HEK293 (cell line): ENCODE results near the gene FAM168B.

Source experiments
- CTCF ChIA-PET: fragments of 350-600 bp; formaldehyde crosslinking; extraction: SDS; loops from one replicate; lab custom pipeline; 2021; ENCODE audit warnings: antibody characterized with exemption; lab: Yijun Ruan, JAX
- POLR2A ChIA-PET: fragments of 300-600 bp; formaldehyde crosslinking; extraction: SDS; loops from one replicate; lab custom pipeline; 2020; ENCODE audit warnings: antibody characterized with exemption, inconsistent platforms; lab: Yijun Ruan, JAX
- H3K27ac ChIP-seq: fragments of 200-500 bp; sonication (Bioruptor generic); 2 replicates; pipeline ENCODE4 v1.5.1; 2014; ENCODE audit warnings: low read depth, low read length, control low read depth, inconsistent platforms; ENCODE audit errors: extremely low read depth
- H3K36me3 ChIP-seq, 2 experiments: fragments of 200-500 bp in 1 of 2; sonication (Bioruptor generic) in 1 of 2; 1 replicate in 1 of 2; 2 replicates in 1 of 2; pipeline ENCODE4 v1.5.1; 2014 to 2017; ENCODE audit warnings: inconsistent platforms in 2 of 2, low read length in 2 of 2; ENCODE audit not compliant: control insufficient read depth in 2 of 2, insufficient read depth in 1 of 2
- H3K4me1 ChIP-seq: fragments of 200-500 bp; sonication (Bioruptor generic); 2 replicates; pipeline ENCODE4 v1.5.1; 2014; ENCODE audit warnings: mild to moderate bottlenecking, low read length, inconsistent platforms; ENCODE audit not compliant: control insufficient read depth, insufficient read depth
- H3K4me3 ChIP-seq: 2 replicates; pipeline ENCODE4 v1.5.1; 2011; ENCODE audit warnings: low read depth, mild to moderate bottlenecking, control low read depth, low read length, moderate library complexity
- H3K9me3 ChIP-seq: fragments of 200-500 bp; sonication (Bioruptor generic); 2 replicates; pipeline ENCODE4 v1.5.1; 2014; ENCODE audit warnings: low read depth, low read length, inconsistent platforms; ENCODE audit not compliant: control insufficient read depth, insufficient read depth
- BCL11B ChIP-seq: fragments of 450-650 bp; formaldehyde crosslinking; IDR thresholded peaks from 2 replicates; pipeline ENCODE4 v1.5.1; 2016; ENCODE audit warnings: low read depth, missing biosample characterization, missing genetic modification characterization
- IKZF3 ChIP-seq: fragments of 450-650 bp; IDR thresholded peaks from 2 replicates; pipeline ENCODE4 v1.5.0; 2018; ENCODE audit warnings: missing biosample characterization, mild to moderate bottlenecking, missing genetic modification characterization, moderate library complexity
- MEIS1 ChIP-seq: sonication (generic); formaldehyde crosslinking; IDR thresholded peaks from 2 replicates; pipeline ENCODE4 v1.8.1; 2022; ENCODE audit warnings: missing genetic modification reagents, mild to moderate bottlenecking, borderline replicate concordance
- ZBTB20 ChIP-seq: fragments of 450-650 bp; formaldehyde crosslinking; IDR thresholded peaks from 2 replicates; pipeline ENCODE4 v1.5.1; 2016; ENCODE audit warnings: missing biosample characterization, missing genetic modification characterization
- ZNF146 ChIP-seq: fragments of 450-650 bp; formaldehyde crosslinking; IDR thresholded peaks from 2 replicates; pipeline ENCODE4 v1.5.1; 2016; ENCODE audit warnings: missing biosample characterization, missing genetic modification characterization
- ZNF16 ChIP-seq: fragments of 450-650 bp; formaldehyde crosslinking; IDR thresholded peaks from 2 replicates; pipeline ENCODE4 v1.5.1; 2016; ENCODE audit warnings: low read depth, missing biosample characterization, missing genetic modification characterization
- ZNF175 ChIP-seq: fragments of 450-650 bp; formaldehyde crosslinking; IDR thresholded peaks from 2 replicates; pipeline ENCODE4 v1.5.1; 2016; ENCODE audit warnings: missing biosample characterization, missing genetic modification characterization
- ZNF302 ChIP-seq: fragments of 450-650 bp; formaldehyde crosslinking; IDR thresholded peaks from 2 replicates; pipeline ENCODE4 v1.5.1; 2016; ENCODE audit warnings: missing biosample characterization, missing genetic modification characterization, low read depth
- ZNF48 ChIP-seq: fragments of 450-650 bp; formaldehyde crosslinking; IDR thresholded peaks from 2 replicates; pipeline ENCODE4 v1.5.1; 2016; ENCODE audit warnings: missing biosample characterization, missing genetic modification characterization
- TF ChIP-seq, protein P1 (sequence below): fragments of 450-650 bp; formaldehyde crosslinking; IDR thresholded peaks from 2 replicates; pipeline ENCODE4 v1.5.1; 2016; ENCODE audit warnings: missing biosample characterization, missing genetic modification characterization, borderline replicate concordance
- TF ChIP-seq, protein P2 (sequence below): fragments of 450-650 bp; formaldehyde crosslinking; IDR thresholded peaks from 2 replicates; pipeline ENCODE4 v1.5.1; 2017; ENCODE audit warnings: missing biosample characterization, missing genetic modification characterization
- TF ChIP-seq, protein P3 (sequence below): fragments of 450-650 bp; formaldehyde crosslinking; IDR thresholded peaks from 2 replicates; pipeline ENCODE4 v1.5.1; 2016; ENCODE audit warnings: missing biosample characterization, missing genetic modification characterization

The FAM168B gene

DNA sequence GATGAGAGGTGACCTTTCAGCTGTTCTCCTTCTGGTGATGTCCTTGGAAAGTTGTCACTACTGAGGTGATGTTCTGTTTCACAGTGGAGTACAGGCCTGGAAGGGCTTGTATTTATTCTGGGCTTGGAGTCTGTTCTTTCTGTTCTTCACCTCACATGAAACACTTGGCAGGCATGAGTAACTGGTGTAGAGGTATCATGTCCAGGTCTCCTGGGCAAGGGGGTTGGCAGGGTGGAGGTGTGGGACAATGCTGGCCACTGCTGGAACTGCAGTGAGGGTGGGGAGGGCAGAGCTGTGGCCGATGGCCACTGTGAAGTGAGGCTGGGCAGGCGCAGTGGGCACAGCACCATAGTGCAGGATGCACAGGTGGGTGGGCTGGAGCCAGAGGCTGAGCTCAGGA is 47.3 kb upstream of the FAM168B start (continued):
- TF ChIP-seq ZNF16 = no peak
- TF ChIP-seq, protein P1, sequence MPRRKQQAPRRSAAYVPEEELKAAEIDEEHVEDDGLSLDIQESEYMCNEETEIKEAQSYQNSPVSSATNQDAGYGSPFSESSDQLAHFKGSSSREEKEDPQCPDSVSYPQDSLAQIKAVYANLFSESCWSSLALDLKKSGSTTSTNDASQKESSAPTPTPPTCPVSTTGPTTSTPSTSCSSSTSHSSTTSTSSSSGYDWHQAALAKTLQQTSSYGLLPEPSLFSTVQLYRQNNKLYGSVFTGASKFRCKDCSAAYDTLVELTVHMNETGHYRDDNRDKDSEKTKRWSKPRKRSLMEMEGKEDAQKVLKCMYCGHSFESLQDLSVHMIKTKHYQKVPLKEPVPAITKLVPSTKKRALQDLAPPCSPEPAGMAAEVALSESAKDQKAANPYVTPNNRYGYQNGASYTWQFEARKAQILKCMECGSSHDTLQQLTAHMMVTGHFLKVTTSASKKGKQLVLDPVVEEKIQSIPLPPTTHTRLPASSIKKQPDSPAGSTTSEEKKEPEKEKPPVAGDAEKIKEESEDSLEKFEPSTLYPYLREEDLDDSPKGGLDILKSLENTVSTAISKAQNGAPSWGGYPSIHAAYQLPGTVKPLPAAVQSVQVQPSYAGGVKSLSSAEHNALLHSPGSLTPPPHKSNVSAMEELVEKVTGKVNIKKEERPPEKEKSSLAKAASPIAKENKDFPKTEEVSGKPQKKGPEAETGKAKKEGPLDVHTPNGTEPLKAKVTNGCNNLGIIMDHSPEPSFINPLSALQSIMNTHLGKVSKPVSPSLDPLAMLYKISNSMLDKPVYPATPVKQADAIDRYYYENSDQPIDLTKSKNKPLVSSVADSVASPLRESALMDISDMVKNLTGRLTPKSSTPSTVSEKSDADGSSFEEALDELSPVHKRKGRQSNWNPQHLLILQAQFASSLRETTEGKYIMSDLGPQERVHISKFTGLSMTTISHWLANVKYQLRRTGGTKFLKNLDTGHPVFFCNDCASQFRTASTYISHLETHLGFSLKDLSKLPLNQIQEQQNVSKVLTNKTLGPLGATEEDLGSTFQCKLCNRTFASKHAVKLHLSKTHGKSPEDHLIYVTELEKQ (tag by site-specific recombination) = no peak
- TF ChIP-seq ZNF175 (tag by site-specific recombination) = no peak
- TF ChIP-seq, protein P2, sequence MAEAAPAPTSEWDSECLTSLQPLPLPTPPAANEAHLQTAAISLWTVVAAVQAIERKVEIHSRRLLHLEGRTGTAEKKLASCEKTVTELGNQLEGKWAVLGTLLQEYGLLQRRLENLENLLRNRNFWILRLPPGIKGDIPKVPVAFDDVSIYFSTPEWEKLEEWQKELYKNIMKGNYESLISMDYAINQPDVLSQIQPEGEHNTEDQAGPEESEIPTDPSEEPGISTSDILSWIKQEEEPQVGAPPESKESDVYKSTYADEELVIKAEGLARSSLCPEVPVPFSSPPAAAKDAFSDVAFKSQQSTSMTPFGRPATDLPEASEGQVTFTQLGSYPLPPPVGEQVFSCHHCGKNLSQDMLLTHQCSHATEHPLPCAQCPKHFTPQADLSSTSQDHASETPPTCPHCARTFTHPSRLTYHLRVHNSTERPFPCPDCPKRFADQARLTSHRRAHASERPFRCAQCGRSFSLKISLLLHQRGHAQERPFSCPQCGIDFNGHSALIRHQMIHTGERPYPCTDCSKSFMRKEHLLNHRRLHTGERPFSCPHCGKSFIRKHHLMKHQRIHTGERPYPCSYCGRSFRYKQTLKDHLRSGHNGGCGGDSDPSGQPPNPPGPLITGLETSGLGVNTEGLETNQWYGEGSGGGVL (tag by site-specific recombination) = no peak
- no peak for TF ChIP-seq IKZF3 (tag by site-specific recombination)
- TF ChIP-seq BCL11B = no peak
- TF ChIP-seq, all 188 proteins: peak for 0

DNA sequence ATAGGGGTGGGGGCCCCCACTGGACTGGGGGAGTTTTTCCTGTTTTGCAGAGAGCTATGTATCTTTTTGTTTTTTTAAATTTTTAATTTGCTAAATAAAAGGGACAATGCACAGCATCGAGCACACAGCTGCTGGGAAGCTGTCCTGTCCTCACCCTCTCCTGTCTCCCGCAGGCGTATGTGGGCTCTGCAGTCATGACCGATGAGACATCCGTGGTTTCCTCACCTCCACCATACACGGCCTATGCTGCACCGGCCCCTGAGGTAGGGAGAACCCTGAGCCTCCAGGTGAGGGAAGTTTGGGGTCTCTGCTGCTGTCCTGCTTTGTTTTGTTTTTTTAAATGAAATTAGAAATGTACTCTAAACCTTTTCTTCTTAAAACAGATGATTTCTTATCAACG is 39.5 kb upstream of the FAM168B start:
- Histone ChIP-seq H3K27ac (no peak overlapping the region), H3K4me1 (no peaks in the 10 kb centered on the region), H3K4me3 (no peak overlapping the region), H3K9me3 (no peaks in the 10 kb centered on the region), H3K36me3 (peaks cover 24 to 74% of the 10 kb centered on the region in 2 experiments)
- ChIA-PET POLR2A (no interaction called here), CTCF (interaction anchor here (0.6 to 0.9 kb wide), 2 partner anchors 279 to 669 kb away, joined by 3 read pairs; no protein-coding TSS in a partner anchor)
- TF ChIP-seq, protein P3, sequence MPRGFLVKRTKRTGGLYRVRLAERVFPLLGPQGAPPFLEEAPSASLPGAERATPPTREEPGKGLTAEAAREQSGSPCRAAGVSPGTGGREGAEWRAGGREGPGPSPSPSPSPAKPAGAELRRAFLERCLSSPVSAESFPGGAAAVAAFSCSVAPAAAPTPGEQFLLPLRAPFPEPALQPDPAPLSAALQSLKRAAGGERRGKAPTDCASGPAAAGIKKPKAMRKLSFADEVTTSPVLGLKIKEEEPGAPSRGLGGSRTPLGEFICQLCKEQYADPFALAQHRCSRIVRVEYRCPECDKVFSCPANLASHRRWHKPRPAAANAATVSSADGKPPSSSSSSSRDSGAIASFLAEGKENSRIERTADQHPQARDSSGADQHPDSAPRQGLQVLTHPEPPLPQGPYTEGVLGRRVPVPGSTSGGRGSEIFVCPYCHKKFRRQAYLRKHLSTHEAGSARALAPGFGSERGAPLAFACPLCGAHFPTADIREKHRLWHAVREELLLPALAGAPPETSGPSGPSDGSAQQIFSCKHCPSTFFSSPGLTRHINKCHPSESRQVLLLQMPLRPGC (tag by site-specific recombination) = no peak
- TF ChIP-seq ZBTB20 (tag by site-specific recombination) (no peak), ZNF48 (no peak)

DNA sequence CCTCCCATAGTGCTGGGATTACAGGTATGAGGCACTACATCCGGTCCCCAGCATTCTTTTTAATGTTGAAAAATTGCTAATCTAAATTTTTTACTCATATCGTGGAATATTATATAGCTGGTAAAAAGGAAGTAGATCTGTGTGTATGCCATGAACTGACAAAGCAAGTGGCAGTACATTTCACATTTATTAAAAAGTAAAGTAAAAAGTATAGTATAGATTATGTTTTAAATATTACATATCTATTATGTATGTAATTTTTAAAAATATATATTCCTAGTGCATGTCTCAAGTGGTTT is 37.0 kb upstream of the FAM168B start:
- no peak overlapping the region for H3K27ac ChIP-seq
- H3K36me3 ChIP-seq = peaks cover 27 to 90% of the 10 kb centered on the region in 2 experiments
- H3K9me3 ChIP-seq = no peaks in the 10 kb centered on the region
- no peak overlapping the region for H3K4me3 ChIP-seq
- ChIA-PET POLR2A (no interaction called here), CTCF (no interaction called here)
- no peak for TF ChIP-seq ZNF302
- peak; percentile 58; the same call in 1 of the 2 replicates for TF ChIP-seq ZNF146
- H3K4me1 ChIP-seq = no peaks in the 10 kb centered on the region

DNA sequence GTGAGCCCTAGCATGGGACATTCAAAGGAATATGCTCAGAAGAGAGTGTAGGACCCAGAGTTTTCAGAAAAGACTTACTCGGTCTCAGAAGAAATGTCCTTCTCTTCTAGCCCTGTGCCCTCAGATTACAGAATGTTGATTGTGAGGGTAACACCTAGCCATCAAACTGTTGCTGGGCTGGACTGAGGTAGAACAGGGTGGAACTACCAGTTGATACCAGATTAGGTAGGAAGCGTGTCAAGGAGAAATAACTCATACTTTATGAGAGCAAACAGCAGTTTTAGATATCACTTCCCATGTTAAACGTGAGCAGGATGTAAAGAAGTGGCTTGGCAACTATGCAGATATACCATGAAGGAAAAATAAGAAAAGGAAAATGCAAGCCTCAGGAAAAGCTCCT is 34.7 kb upstream of the FAM168B start:
- H3K9me3 ChIP-seq = no peaks in the 10 kb centered on the region
- CTCF ChIA-PET = no interaction called here
- peaks cover 27 to 83% of the 10 kb centered on the region in 2 experiments for H3K36me3 ChIP-seq
- no peak overlapping the region for H3K4me3 ChIP-seq
- no peak overlapping the region for H3K27ac ChIP-seq
- no peaks in the 10 kb centered on the region for H3K4me1 ChIP-seq
- TF ChIP-seq MEIS1 = no peak
- POLR2A ChIA-PET = no interaction called here
